HG03280 (cell line): ENCODE measurements around the gene ZNF575.
"Not testable (repeated sequence)": the region's sequence is repeated elsewhere in the genome, so short reads cannot be mapped to it uniquely, and the experiment has no call there.

ENCODE experiments used
- ATAC-seq: cut with Tn5 transposase; IDR thresholded peaks from one replicate; pipeline ENCODE4 v1.9.1; 2021; ENCODE audit warnings: mild to moderate bottlenecking, moderate library complexity; ENCODE audit not compliant: unreplicated experiment

Gene ZNF575

DNA sequence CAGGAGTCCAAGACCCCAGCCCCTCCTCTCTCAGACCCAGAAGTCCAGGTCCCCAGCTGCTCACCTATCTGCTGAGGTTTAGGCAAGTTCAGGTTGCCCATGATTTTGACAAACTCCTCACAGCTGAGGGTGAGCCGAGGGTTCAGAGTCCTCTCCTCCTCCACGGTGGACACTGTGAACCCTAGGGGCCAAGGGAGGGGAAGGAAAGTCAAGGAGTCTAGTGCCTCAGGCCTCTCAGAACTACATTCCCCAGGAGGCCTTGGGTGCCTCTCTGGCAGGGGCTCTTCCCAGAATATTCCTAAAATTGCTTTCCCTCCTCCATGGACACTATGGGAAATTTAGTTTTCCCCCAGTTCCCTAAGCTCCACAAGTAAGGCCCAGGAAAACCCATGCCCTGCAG, 25.1 kb upstream of the ZNF575 start:
- ATAC-seq = no peak

- ATAC-seq = no peak
Measured at GRCh38 chr19:43510713-43511112, 22.3 kb upstream of the ZNF575 start.

DNA sequence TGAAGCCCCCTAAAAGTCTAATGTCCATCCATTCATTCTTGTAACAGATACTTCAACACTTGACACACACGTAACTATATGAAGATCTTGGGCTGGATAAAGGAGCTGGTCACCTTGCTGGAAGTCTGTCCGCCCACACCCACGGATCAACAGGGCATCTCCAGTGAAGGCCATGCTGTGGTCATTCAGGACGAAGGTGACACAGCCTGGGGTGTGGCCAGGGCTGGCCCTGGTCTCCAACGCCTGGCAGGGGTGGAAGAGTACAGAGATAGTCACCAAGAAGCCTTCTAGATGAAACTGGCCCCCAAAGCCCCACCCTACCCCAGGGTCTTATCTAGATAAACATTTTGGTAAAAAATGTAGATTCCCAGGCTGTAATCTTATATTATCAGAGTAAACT, 21.7 kb upstream of the ZNF575 start:
- ATAC-seq = no peak

DNA sequence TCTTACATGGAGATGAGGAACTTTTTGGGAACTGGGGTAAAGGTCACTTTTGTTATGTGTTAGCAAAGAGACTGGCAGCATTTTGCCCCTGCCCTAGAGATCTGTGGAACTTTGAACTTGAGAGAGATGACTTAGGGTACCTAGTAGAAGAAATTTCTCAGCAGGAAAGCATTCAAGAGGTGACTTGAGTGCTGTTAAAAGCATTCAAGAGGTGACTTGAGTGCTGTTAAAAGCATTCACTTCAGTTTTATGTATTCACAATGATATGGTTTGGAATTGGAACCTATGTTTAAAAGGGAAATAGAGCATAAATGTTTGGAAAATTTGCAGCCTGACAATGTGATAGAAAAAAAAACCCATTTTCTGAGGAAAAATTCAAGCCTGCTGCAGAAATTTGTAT, 20.6 kb upstream of the ZNF575 start:
- ATAC-seq = not testable (repeated sequence)

- ATAC-seq = no peak
Measured at GRCh38 chr19:43518051-43518450, 14.9 kb upstream of the ZNF575 start.

GRCh38 chr19:43519436-43520088, 13.4 kb upstream of the ZNF575 start:
- no peak for ATAC-seq

- no peak for ATAC-seq
Measured at GRCh38 chr19:43522929-43523328, 10.1 kb upstream of the ZNF575 start.

- not testable (repeated sequence) for ATAC-seq
Measured at GRCh38 chr19:43523696-43524095, 9.3 kb upstream of the ZNF575 start.

DNA sequence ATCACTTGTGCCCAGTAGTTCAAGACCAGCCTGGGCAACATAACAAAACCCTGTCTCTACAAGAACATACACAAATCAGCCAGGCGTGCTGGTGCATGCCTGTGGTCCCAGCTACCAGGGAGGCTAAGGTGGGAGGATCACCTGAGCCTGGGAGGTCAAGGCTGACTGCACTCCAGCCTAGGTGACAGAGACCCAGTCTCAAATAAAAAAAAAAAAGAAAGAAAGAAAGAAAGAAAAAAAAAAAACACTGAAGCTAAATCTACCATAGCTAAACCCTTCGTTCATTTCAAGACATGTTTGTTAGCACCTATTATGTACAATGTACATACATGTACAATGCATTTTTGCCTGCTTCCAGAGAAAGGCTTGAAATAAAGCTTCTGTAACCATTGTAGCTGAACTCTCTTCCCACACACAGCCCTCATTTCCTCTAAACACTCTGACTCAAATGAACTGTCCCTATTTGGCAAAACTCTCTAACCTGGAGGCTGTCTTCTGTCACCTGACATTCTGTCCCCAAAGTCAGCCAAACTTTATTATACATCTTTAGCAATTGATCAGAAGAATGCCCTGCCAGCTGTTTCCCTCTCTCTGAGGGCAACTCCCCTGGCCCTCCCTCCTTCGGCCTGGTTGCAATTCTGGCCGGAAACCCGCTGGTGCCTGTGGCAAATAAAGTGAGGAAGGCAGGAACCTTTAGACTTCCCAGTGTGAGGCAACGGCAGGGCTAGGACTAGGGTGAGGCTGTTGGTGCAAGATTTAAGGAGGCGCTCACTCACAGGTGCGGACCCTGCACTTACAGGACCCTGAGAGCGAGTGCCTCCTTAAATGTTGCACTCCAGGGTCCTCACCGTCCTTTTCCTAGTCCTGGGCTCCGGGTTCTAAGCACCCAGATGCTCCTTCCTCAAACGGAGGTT, 7.8 kb upstream of the ZNF575 start:
- ATAC-seq = no peak

DNA sequence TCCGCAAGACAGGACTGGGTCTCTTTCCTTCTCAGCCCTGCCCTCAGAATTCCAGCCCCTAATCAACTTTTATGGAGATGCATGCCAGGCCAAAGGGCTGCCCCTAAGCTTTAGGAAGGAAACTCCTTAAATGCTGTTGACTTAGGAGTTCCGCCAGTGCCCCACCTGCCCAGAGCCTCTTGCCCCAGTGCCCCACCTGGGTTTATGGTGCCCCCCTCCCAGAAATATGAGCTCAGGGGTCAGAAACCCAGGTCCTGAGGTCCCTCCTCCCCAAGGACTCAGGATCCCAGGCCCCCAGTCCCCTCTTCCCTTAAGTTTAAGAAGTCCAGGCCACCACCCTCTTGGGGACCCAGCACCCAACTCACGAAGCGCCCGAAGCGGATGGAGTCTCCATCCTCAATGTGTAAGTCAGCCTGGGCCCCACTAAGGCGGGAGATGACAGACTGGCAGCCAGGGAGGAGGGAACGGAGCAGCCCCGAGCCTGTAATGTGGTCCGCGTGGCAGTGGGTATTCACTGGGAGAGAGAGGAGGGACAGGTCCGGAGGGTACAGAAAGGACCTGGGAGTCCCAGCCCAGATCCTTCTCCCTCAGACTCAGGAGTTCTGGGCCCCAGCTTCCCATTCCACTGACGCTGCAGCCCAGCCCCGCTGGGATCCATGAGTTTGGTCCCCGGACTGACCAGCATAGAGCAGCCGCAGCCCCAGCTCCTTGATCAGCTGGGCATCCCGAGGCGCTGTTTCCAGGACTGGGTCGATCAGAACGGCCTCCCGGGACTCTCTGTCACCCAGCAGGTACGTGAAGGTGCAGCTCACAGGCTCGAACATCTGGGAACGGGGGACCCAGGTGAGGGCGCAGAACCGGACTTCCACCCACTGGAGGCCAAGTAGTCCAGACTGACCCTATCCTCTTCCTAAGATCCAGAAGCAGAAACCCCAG, 6.9 kb upstream of the ZNF575 start:
- no peak for ATAC-seq

DNA sequence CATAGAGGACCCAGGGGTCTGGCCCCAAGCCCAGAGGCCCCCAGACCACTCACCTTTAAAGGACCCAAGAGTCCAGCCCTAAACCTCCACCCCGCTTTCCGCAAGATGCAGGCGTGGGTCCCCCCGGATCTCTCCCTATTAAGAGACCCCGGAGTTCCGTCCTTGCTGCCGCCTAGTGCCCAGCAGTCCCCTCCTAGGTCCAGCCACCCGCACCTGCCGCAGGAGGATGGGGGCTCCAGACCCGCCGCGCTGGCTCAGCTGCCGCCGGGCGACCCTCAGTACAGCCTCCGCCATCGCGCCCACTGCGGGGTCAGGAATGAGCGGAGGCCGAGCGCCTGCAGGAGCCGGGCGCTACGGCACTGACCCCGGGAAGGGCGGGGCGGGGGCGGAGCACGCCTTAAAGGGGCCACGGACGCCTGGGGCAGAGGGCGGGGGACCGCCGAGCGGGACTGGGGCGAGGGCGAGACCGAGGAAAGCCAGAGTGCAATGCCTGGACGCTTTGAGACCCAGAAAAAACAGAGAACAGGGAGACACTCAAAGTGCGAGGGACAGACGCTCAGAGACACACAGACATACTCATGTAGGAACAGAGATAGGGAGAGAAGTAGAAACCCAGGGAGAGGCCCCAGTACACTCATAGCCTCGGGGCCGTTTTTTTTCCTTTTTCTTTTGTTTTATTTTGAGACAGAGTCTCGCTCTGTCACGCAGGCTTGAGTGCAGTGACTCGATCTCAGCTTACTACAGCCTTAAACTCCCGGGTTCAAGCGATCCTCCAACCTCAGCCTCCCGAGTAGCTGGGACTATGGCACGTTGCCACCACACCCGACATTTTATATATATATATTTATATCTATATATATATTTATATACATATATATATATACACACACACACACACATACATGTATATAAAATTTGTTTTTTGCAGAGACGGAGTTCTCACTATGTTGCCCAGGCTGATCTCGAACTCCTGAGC, 5.8 kb upstream of the ZNF575 start, which contains the start of gene ETHE1:
TSS of gene ETHE1 (minus strand) at position 318 of the 976 bp plus-strand sequence. CDS start at position 294, 24 bp downstream.
- ATAC-seq = peak; percentile 70

GRCh38 chr19:43527860-43528622, 4.9 kb upstream of the ZNF575 start:
- ATAC-seq = no peak

DNA sequence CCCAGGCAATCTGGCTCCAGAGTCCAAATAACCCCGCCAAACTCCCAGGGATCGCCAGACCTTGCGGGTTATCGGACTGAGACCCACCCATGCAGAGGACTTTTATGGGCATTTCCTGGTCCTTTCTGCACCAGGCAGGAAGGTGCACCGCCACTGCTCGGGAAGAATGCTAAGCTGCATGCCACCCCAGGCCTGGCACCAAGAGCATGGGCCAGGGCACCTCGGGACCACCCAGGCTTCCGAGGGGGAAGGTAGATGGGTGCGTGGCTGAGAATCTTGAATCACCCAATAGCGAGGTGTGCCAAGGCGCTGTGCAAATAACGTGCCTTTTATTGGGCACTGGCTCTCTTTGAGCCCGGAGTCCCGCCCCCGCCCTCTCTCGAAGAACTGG, 422 bp upstream of the ZNF575 start:
- no peak for ATAC-seq

DNA sequence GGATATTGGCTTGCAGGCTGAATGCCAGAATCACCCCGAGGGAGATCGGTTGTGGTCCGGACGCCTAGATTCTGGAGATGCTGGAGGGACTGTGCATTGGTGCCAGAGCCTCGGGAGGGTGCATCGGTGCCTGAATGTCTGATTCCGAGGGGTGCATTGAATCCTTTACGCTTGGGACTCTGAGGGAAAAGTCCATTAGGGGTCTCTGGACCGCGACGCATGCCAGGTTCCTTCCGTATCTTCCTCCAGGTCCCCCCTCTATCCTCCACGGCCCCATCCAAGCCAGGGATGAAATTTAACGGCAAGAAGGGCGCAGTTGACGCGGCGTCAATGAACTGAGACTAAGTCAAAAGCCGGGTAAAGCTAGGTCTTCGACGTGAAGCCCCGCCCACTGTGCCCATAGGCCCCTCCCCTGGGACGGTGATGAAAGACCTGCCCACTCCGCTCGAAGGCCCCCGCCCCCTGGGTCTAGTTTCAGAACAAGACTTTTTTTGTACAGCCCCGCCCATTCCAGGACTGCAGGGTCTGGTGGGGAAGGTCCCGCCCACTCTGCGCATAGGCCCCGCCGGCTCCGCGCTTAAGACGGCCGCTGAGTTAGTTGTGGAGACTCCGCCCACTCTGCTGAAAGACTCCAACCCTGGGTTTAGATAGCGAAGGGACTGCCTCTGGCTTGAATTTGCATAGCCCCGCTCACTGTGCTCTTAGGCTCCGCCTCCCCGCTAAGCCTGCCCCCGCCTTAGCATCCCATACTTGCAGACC, 737 bp downstream of the ZNF575 start:
- peak; percentile 63 for ATAC-seq

DNA sequence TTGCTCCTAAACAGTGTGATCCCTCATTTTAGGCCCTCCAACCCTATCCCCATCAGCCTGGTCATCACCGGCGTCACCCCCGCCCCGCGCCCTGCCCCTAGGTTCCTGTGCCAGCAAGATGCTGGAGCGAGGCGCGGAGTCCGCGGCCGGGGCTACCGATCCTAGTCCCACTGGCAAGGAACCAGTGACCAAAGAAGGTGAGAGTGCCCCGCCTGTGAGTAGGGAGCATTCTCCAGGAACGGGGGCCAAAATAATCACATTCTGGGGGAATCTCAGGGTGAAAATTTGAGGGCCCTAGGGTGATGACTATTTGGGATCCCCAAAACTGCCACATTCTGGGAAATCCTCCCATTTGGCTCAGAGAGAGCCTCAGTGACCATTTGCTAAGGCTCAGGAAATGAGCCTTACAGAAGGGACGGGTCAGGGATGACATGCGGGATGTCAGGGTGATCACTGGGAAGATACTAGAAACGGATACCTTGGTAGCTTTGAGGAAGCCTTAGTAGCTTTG, 1.4 kb downstream of the ZNF575 start:
- ATAC-seq = no peak

DNA sequence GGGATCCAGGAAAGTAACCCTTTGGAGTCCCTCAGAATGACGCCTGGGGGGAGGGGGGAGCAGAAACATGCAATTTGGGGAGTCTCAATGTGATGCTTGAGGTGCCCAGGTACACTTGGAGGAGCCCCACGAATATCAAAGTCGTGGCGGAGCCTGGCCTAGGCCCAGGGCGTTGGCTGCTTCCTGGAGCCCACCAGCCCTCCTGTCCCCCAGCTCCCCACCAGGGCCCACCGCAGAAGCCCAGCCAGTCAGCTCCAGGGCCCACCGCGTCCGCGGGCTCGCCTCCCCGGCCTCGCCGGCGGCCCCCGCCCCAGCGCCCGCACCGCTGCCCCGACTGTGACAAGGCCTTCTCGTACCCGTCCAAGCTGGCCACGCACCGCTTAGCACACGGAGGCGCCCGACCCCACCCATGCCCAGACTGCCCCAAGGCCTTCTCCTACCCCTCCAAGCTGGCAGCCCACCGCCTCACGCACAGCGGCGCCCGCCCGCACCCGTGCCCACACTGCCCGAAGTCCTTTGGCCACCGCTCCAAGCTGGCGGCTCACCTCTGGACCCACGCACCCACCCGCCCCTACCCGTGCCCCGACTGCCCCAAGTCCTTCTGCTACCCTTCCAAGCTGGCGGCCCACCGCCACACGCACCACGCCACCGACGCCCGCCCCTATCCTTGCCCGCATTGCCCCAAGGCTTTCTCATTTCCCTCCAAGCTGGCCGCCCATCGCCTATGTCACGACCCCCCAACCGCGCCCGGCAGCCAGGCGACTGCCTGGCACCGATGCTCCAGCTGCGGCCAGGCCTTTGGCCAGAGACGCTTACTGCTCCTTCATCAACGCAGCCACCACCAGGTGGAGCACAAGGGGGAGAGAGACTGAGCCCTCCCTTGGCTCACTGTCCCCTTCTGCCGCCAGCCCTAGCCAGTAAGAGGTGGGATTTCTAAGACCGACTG, 2.1 kb downstream of the ZNF575 start:
- no peak for ATAC-seq

DNA sequence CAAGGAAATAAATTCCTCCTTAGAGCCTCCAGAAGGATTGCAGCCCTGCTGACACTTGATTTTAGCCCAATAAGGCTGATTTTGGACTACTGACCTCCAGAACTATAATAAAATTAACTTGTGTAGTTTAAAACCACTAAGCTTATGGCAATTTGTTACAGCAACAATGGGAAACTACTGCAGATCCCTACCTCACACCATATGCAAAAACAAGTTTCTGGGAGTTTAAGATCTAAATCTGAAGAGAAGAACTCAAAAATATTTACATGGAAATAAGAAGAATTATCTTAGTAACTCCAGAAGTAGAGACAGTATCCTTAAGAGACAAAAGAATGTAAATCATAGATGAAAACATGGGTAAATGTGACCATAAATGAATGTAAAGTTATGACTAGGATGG, 5.9 kb downstream of the ZNF575 start:
- ATAC-seq = no peak
